Mucosa of stomach (tissue), 1 donor: ENCODE measurements around the gene MCM8.

ENCODE experiments used
- H3K27me3 ChIP-seq: one replicate; pipeline ENCODE4 v1.7.0; 2013; ENCODE audit warnings: mild to moderate bottlenecking, low read length; ENCODE audit not compliant: control insufficient read depth, insufficient read depth
- H3K36me3 ChIP-seq: one replicate; pipeline ENCODE4 v1.7.0; 2013; ENCODE audit warnings: low read length; ENCODE audit not compliant: control insufficient read depth, insufficient read depth
- H3K4me1 ChIP-seq: one replicate; pipeline ENCODE4 v1.7.0; 2013; ENCODE audit warnings: mild to moderate bottlenecking, low read length; ENCODE audit not compliant: control insufficient read depth, insufficient read depth
- H3K4me3 ChIP-seq: one replicate; pipeline ENCODE4 v1.7.0; 2013; ENCODE audit warnings: low read length
- H3K9ac ChIP-seq: one replicate; pipeline ENCODE4 v1.7.0; 2013; ENCODE audit warnings: mild to moderate bottlenecking, low read length, moderate library complexity
- H3K9me3 ChIP-seq: one replicate; pipeline ENCODE4 v1.7.0; 2013; ENCODE audit warnings: mild to moderate bottlenecking, low read length, moderate library complexity; ENCODE audit not compliant: control insufficient read depth
- donor health status: Pancreatic carcinoma.

The MCM8 gene

GRCh38 chr20:5980720-5981538, 30.5 kb downstream of the MCM8 start:
- no peak overlapping the region for H3K4me3 ChIP-seq
- H3K27me3 ChIP-seq: no peaks in the 10 kb centered on the region
- H3K9me3 ChIP-seq: no peaks in the 10 kb centered on the region
- H3K9ac ChIP-seq: no peak overlapping the region
- H3K36me3 ChIP-seq: no peaks in the 10 kb centered on the region
- no peaks in the 10 kb centered on the region for H3K4me1 ChIP-seq

GRCh38 chr20:5987383-5987782, 36.9 kb downstream of the MCM8 start:
- H3K9me3 ChIP-seq: no peaks in the 10 kb centered on the region
- no peak overlapping the region for H3K9ac ChIP-seq
- H3K4me1 ChIP-seq: no peaks in the 10 kb centered on the region
- H3K27me3 ChIP-seq: no peaks in the 10 kb centered on the region
- H3K36me3 ChIP-seq: no peaks in the 10 kb centered on the region
- H3K4me3 ChIP-seq: no peak overlapping the region

GRCh38 chr20:5989539-5989938, 39.1 kb downstream of the MCM8 start:
- H3K4me1 ChIP-seq: no peaks in the 10 kb centered on the region
- H3K27me3 ChIP-seq: no peaks in the 10 kb centered on the region
- H3K36me3 ChIP-seq: no peaks in the 10 kb centered on the region
- no peak overlapping the region for H3K4me3 ChIP-seq
- no peaks in the 10 kb centered on the region for H3K9me3 ChIP-seq
- no peak overlapping the region for H3K9ac ChIP-seq

- Histone ChIP-seq H3K9me3 (no peaks in the 10 kb centered on the region), H3K4me1 (no peaks in the 10 kb centered on the region), H3K4me3 (no peak overlapping the region), H3K9ac (no peak overlapping the region), H3K27me3 (no peaks in the 10 kb centered on the region), H3K36me3 (no peaks in the 10 kb centered on the region)
These were observed 40.5 kb downstream of the MCM8 start for GRCh38 chr20:5990946-5991345.

GRCh38 chr20:5991623-5992441, 41.4 kb downstream of the MCM8 start:
- Histone ChIP-seq H3K9ac (no peak overlapping the region), H3K4me1 (no peaks in the 10 kb centered on the region), H3K4me3 (no peak overlapping the region), H3K36me3 (no peaks in the 10 kb centered on the region), H3K9me3 (no peaks in the 10 kb centered on the region), H3K27me3 (no peaks in the 10 kb centered on the region)

- Histone ChIP-seq H3K4me1 (no peaks in the 10 kb centered on the region), H3K27me3 (no peaks in the 10 kb centered on the region), H3K4me3 (no peak overlapping the region), H3K36me3 (no peaks in the 10 kb centered on the region), H3K9me3 (no peaks in the 10 kb centered on the region), H3K9ac (no peak overlapping the region)
These were observed 46.3 kb downstream of the MCM8 start for GRCh38 chr20:5996765-5997164.

GRCh38 chr20:5999783-6000182, 49.3 kb downstream of the MCM8 start:
- no peak overlapping the region for H3K9ac ChIP-seq
- no peaks in the 10 kb centered on the region for H3K27me3 ChIP-seq
- no peaks in the 10 kb centered on the region for H3K9me3 ChIP-seq
- H3K4me3 ChIP-seq: no peak overlapping the region
- no peaks in the 10 kb centered on the region for H3K36me3 ChIP-seq
- no peaks in the 10 kb centered on the region for H3K4me1 ChIP-seq

- no peak overlapping the region for H3K9ac ChIP-seq
- H3K27me3 ChIP-seq: no peaks in the 10 kb centered on the region
- H3K36me3 ChIP-seq: no peaks in the 10 kb centered on the region
- no peaks in the 10 kb centered on the region for H3K4me1 ChIP-seq
- no peaks in the 10 kb centered on the region for H3K9me3 ChIP-seq
- no peak overlapping the region for H3K4me3 ChIP-seq
These were observed 50.4 kb downstream of the MCM8 start for GRCh38 chr20:6000871-6001270.

GRCh38 chr20:6006603-6006949, 56.1 kb downstream of the MCM8 start:
- Histone ChIP-seq H3K9me3 (no peaks in the 10 kb centered on the region), H3K4me1 (peaks cover 3% of the 10 kb centered on the region), H3K27me3 (no peaks in the 10 kb centered on the region)

GRCh38 chr20:6007094-6007528, 56.7 kb downstream of the MCM8 start:
- H3K36me3 ChIP-seq: no peaks in the 10 kb centered on the region
- peak overlapping the region; percentile 73 for H3K9ac ChIP-seq
- peak overlapping the region; percentile 23 for H3K4me3 ChIP-seq
- H3K27me3 ChIP-seq: no peaks in the 10 kb centered on the region
- H3K9me3 ChIP-seq: no peaks in the 10 kb centered on the region
- H3K4me1 ChIP-seq: peaks cover 3% of the 10 kb centered on the region

More at GRCh38 chr20:6006603-6006949, 56.1 kb downstream of the MCM8 start:
- peak overlapping the region; percentile 23 for H3K4me3 ChIP-seq
- peak overlapping the region; percentile 73 for H3K9ac ChIP-seq
- H3K36me3 ChIP-seq: no peaks in the 10 kb centered on the region

- H3K9ac ChIP-seq: no peak overlapping the region
- H3K4me1 ChIP-seq: peaks cover 3% of the 10 kb centered on the region
- peak overlapping the region; percentile 23 for H3K4me3 ChIP-seq
- peaks cover 3% of the 10 kb centered on the region for H3K36me3 ChIP-seq
- no peaks in the 10 kb centered on the region for H3K27me3 ChIP-seq
- H3K9me3 ChIP-seq: no peaks in the 10 kb centered on the region
These were observed 57.2 kb downstream of the MCM8 start for GRCh38 chr20:6007529-6008103.

GRCh38 chr20:6008254-6008653, 57.8 kb downstream of the MCM8 start:
- Histone ChIP-seq H3K9ac (no peak overlapping the region), H3K9me3 (no peaks in the 10 kb centered on the region), H3K36me3 (peaks cover 6% of the 10 kb centered on the region), H3K4me1 (peaks cover 3% of the 10 kb centered on the region), H3K27me3 (no peaks in the 10 kb centered on the region), H3K4me3 (no peak overlapping the region)
